Right lobe of liver (tissue), 4 donors: ENCODE data around the gene MAL.

Source experiments
- POLR2A ChIP-seq: fragments of 450-650 bp; IDR thresholded peaks from one replicate; pipeline ENCODE4 v1.6.1; 2017; ENCODE audit warnings: antibody characterized with exemption, mild to moderate bottlenecking
- TF ChIP-seq, protein P1 (sequence below), 4 donors: fragments of 200-600 bp in 3 of 4; fragments of 450-650 bp in 1 of 4; IDR thresholded peaks; one replicate each; pipeline versions ENCODE4 v1.5.1 to v1.8.0; 2016 to 2022; ENCODE audit warnings: antibody characterized with exemption in 4 of 4, mild to moderate bottlenecking in 2 of 4
- donor health status: DM: no; HTN: no; CAD: no.
- donor health status: DM: no; HTN: no; CAD: no.
- donor health status: DM: no; HTN: yes; CAD: no.

DNA sequence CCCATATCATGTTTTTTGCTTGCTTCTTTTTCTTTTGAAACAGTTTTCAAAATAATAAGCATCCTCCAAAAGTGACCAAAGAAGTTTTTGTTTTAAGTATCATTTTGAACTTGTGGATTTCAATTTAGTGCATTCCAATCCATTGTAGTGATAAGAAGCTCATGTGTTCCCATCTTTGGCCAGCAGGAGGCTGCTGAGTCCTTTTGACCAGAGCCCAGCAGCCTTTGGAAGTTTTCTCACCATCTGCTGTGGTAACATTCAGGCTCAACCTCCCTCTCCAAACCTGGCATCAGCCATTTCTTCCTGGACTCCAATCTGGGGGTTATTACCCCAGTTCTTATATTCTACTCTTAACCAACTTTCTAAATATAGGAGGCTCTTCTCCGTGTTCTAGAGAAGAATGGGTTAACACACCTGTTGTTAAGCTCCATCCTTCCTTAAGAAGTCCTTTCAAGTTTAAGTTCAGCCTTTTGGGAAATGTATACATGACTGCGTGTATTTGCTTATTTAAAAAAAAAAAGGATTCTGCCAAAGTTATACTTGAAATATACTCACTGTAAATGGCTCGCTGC lies 39.0 kb upstream of the MAL start:
- TF ChIP-seq, protein P1, sequence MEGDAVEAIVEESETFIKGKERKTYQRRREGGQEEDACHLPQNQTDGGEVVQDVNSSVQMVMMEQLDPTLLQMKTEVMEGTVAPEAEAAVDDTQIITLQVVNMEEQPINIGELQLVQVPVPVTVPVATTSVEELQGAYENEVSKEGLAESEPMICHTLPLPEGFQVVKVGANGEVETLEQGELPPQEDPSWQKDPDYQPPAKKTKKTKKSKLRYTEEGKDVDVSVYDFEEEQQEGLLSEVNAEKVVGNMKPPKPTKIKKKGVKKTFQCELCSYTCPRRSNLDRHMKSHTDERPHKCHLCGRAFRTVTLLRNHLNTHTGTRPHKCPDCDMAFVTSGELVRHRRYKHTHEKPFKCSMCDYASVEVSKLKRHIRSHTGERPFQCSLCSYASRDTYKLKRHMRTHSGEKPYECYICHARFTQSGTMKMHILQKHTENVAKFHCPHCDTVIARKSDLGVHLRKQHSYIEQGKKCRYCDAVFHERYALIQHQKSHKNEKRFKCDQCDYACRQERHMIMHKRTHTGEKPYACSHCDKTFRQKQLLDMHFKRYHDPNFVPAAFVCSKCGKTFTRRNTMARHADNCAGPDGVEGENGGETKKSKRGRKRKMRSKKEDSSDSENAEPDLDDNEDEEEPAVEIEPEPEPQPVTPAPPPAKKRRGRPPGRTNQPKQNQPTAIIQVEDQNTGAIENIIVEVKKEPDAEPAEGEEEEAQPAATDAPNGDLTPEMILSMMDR (IDR thresholded peaks at IDR 0.05): peak; percentile 52 to 70 (median 66)
- TF ChIP-seq POLR2A: no peak
